ENCODE data around the gene CLASP1.

GRCh38 chr2:121351521-121352318, 297.5 kb downstream of the CLASP1 start:
- no peak for TF ChIP-seq EZH2phosphoT487 (IDR thresholded peaks at IDR 0.05; ENCODE audit: insufficient read depth, low read depth)
- no peak for TF ChIP-seq EZH2 (IDR thresholded peaks at IDR 0.05; ENCODE audit: insufficient read depth, poor library complexity, severe bottlenecking)

All from GM23248 (cell line).